Measurements from ENCODE around the gene MPP1.

- TF ChIP-seq POLR2AphosphoS5 (IDR thresholded peaks at IDR 0.05; ENCODE audit: low read depth, low read length) = no peak
- TF ChIP-seq CTCF (IDR thresholded peaks at IDR 0.05) = no peak
- TF ChIP-seq ELF1 (IDR thresholded peaks at IDR 0.05) = no peak
These were observed 20.9 kb downstream of the MPP1 start for GRCh38 chrX:154784149-154784995.

All from SK-N-SH (cell line).